MG63 (cell line): ENCODE data around the gene ARF6. TPM values are rescaled to one million over a fixed set of nuclear protein-coding genes. Genes with fewer than 3 reads are reported as not detected.
A peak's percentile ranks its signal among the peaks of the same experiment; 100 is the strongest.

Experiments used
- DNase-seq: peaks from one replicate; pipeline ENCODE4 v3.0.0-alpha.2; 2020
- H3K27me3 ChIP-seq: fragments of 250-450 bp; sonication (Bioruptor Pico); 2 replicates; pipeline ENCODE4 v1.5.1; 2020; ENCODE audit warnings: mild to moderate bottlenecking, moderate library complexity
- H3K36me3 ChIP-seq: fragments of 250-450 bp; sonication (Bioruptor Pico); 2 replicates; pipeline ENCODE4 v1.5.1; 2020; ENCODE audit warnings: mild to moderate bottlenecking, moderate library complexity
- H3K4me3 ChIP-seq: fragments of 250-450 bp; sonication (Bioruptor Pico); 2 replicates; pipeline ENCODE4 v1.5.1; 2020; ENCODE audit warnings: mild to moderate bottlenecking, moderate library complexity
- H3K9me3 ChIP-seq: fragments of 250-450 bp; sonication (Bioruptor Pico); 2 replicates; pipeline ENCODE4 v1.5.1; 2020; ENCODE audit warnings: mild to moderate bottlenecking, moderate library complexity
- total RNA-seq: library from RNA; depleted of rRNA; stranded (reverse); fragments of >200 nt; shearing (Covaris generic); gene quantifications from 2 replicates; pipeline ENCODE4 v1.2.3, GENCODE V29; 2014; ENCODE audit warnings: low replicate concordance; rRNA removed

ARF6 gene
- total RNA-seq: 24.1 and 32.6 TPM in 2 replicates

GRCh38 chr14:49892636-49893308, at the start of gene ARF6:
Gene ARF6 (plus strand): TSS chr14:49893082. CDS start chr14:49893737, 655 bp downstream.
- H3K27me3 ChIP-seq: no peaks in the 10 kb centered on the region
- peak; percentile 96 for DNase-seq
- peak within 1 kb of the TSS; percentile 95 for H3K4me3 ChIP-seq

GRCh38 chr14:49849213-49849847, 43.6 kb upstream of the ARF6 start:
- Histone ChIP-seq H3K9me3 (no peaks in the 10 kb centered on the region), H3K27me3 (no peaks in the 10 kb centered on the region), H3K36me3 (peaks cover 36% of the 10 kb centered on the region), H3K4me3 (no peak overlapping the region)
- DNase-seq: no peak

More at GRCh38 chr14:49892636-49893308, at the start of gene ARF6:
- H3K36me3 ChIP-seq: peaks cover 37% of the 10 kb centered on the region
- no peaks in the 10 kb centered on the region for H3K9me3 ChIP-seq

GRCh38 chr14:49851813-49852212, 41.1 kb upstream of the ARF6 start:
- no peaks in the 10 kb centered on the region for H3K27me3 ChIP-seq
- peaks cover 21% of the 10 kb centered on the region for H3K36me3 ChIP-seq
- H3K9me3 ChIP-seq: no peaks in the 10 kb centered on the region
- DNase-seq: no peak
- H3K4me3 ChIP-seq: peak overlapping the region; percentile 79

- Histone ChIP-seq H3K27me3 (no peaks in the 10 kb centered on the region), H3K9me3 (no peaks in the 10 kb centered on the region), H3K4me3 (peak within 1 kb of the TSS; percentile 79), H3K36me3 (peaks cover 21% of the 10 kb centered on the region)
- peak; percentile 72 for DNase-seq
Measured at GRCh38 chr14:49852301-49853157, 40.4 kb upstream of the ARF6 start, which contains the start of gene NEMF. Gene NEMF (minus strand): TSS chr14:49852788. CDS start chr14:49852753, 35 bp downstream.

GRCh38 chr14:49853158-49853477, 39.8 kb upstream of the ARF6 start:
- H3K9me3 ChIP-seq: no peaks in the 10 kb centered on the region
- H3K27me3 ChIP-seq: no peaks in the 10 kb centered on the region
- peaks cover 21% of the 10 kb centered on the region for H3K36me3 ChIP-seq
- H3K4me3 ChIP-seq: peak overlapping the region; percentile 79
- DNase-seq: no peak

- peak; percentile 51 for DNase-seq
- peak overlapping the region; percentile 4; the same call in 1 of the 2 replicates for H3K4me3 ChIP-seq
- no peaks in the 10 kb centered on the region for H3K27me3 ChIP-seq
- peaks cover 21% of the 10 kb centered on the region for H3K36me3 ChIP-seq
- no peaks in the 10 kb centered on the region for H3K9me3 ChIP-seq
Measured at GRCh38 chr14:49853572-49854375, 39.1 kb upstream of the ARF6 start.

GRCh38 chr14:49857427-49858003, 35.4 kb upstream of the ARF6 start:
- no peaks in the 10 kb centered on the region for H3K27me3 ChIP-seq
- no peaks in the 10 kb centered on the region for H3K36me3 ChIP-seq
- H3K4me3 ChIP-seq: no peak overlapping the region
- no peak for DNase-seq
- no peaks in the 10 kb centered on the region for H3K9me3 ChIP-seq

- H3K9me3 ChIP-seq: no peaks in the 10 kb centered on the region
- no peaks in the 10 kb centered on the region for H3K27me3 ChIP-seq
- no peak for DNase-seq
- no peaks in the 10 kb centered on the region for H3K36me3 ChIP-seq
- H3K4me3 ChIP-seq: no peak overlapping the region
Measured at GRCh38 chr14:49858383-49858782, 34.5 kb upstream of the ARF6 start.

GRCh38 chr14:49860988-49861698, 31.7 kb upstream of the ARF6 start:
- H3K9me3 ChIP-seq: no peaks in the 10 kb centered on the region
- no peaks in the 10 kb centered on the region for H3K27me3 ChIP-seq
- DNase-seq: no peak
- H3K36me3 ChIP-seq: no peaks in the 10 kb centered on the region
- peak overlapping the region; percentile 75 for H3K4me3 ChIP-seq

GRCh38 chr14:49861699-49862088, 31.2 kb upstream of the ARF6 start:
- peak overlapping the region; percentile 75 for H3K4me3 ChIP-seq
- peak; percentile 59 for DNase-seq

GRCh38 chr14:49862089-49862673, 30.7 kb upstream of the ARF6 start:
- Histone ChIP-seq H3K36me3 (no peaks in the 10 kb centered on the region), H3K27me3 (no peaks in the 10 kb centered on the region), H3K9me3 (no peaks in the 10 kb centered on the region), H3K4me3 (peak overlapping the region; percentile 75)
- DNase-seq: peak; percentile 56

More at GRCh38 chr14:49861699-49862088, 31.2 kb upstream of the ARF6 start:
- Histone ChIP-seq H3K36me3 (no peaks in the 10 kb centered on the region), H3K9me3 (no peaks in the 10 kb centered on the region), H3K27me3 (no peaks in the 10 kb centered on the region)

GRCh38 chr14:49863487-49864281, 29.2 kb upstream of the ARF6 start:
- no peaks in the 10 kb centered on the region for H3K9me3 ChIP-seq
- H3K4me3 ChIP-seq: peak overlapping the region; percentile 75
- no peak for DNase-seq
- H3K27me3 ChIP-seq: no peaks in the 10 kb centered on the region
- H3K36me3 ChIP-seq: no peaks in the 10 kb centered on the region

GRCh38 chr14:49865431-49865859, 27.4 kb upstream of the ARF6 start:
- Histone ChIP-seq H3K36me3 (no peaks in the 10 kb centered on the region), H3K27me3 (no peaks in the 10 kb centered on the region), H3K4me3 (no peak overlapping the region), H3K9me3 (no peaks in the 10 kb centered on the region)
- peak; percentile 53 for DNase-seq

GRCh38 chr14:49867831-49868719, 24.8 kb upstream of the ARF6 start:
- Histone ChIP-seq H3K9me3 (no peaks in the 10 kb centered on the region), H3K4me3 (peak overlapping the region; percentile 58), H3K27me3 (no peaks in the 10 kb centered on the region), H3K36me3 (no peaks in the 10 kb centered on the region)
- peak; percentile 93 for DNase-seq
